Uterus (tissue), 2 donors: ENCODE data around the gene CTSD.

Source experiments
- CTCF ChIP-seq, 4 experiments: fragments of 200-600 bp in 2 of 4; fragments of 450-650 bp in 2 of 4; sonication (generic) in 2 of 4; IDR thresholded peaks; one replicate each; pipeline ENCODE4 v1.5.1; 2016 to 2019; ENCODE audit warnings: antibody characterized with exemption in 4 of 4, mild to moderate bottlenecking in 2 of 4, moderate library complexity in 1 of 4
- POLR2A ChIP-seq, 2 donors: fragments of 450-650 bp; IDR thresholded peaks; one replicate each; pipeline ENCODE4 v1.6.1; 2016; ENCODE audit warnings: antibody characterized with exemption in 2 of 2, mild to moderate bottlenecking in 1 of 2, moderate library complexity in 1 of 2

- TF ChIP-seq CTCF (IDR thresholded peaks at IDR 0.05) (no peak), POLR2A (IDR thresholded peaks at IDR 0.05) (no peak)
These were observed 3.8 kb upstream of the CTSD start for GRCh38 chr11:1767399-1768140.
